Colonic mucosa (tissue), 4 donors: ENCODE data around the gene SLC41A3. TPM values are rescaled to one million over a fixed set of nuclear protein-coding genes. Genes with fewer than 3 reads are reported as not detected.
A peak's percentile ranks its signal among the peaks of the same experiment; 100 is the strongest.
"Not testable (repeated sequence)": the region's sequence is repeated elsewhere in the genome, so short reads cannot be mapped to it uniquely, and the experiment has no call there.

ENCODE experiments used
- DNase-seq: peaks from one replicate; pipeline ENCODE4 v3.0.0-alpha.2; 2020
- H3K27ac ChIP-seq: fragments of 200-600 bp; one replicate; pipeline ENCODE4 v1.8.0; 2021
- H3K27me3 ChIP-seq: fragments of 200-600 bp; one replicate; pipeline ENCODE4 v1.8.0; 2021
- H3K36me3 ChIP-seq: fragments of 200-600 bp; one replicate; pipeline ENCODE4 v1.8.0; 2021
- H3K4me1 ChIP-seq: fragments of 200-600 bp; one replicate; pipeline ENCODE4 v1.8.0; 2021; ENCODE audit warnings: mild to moderate bottlenecking
- H3K4me3 ChIP-seq: fragments of 200-600 bp; one replicate; pipeline ENCODE4 v1.8.0; 2021
- H3K9ac ChIP-seq, 2 donors: one replicate each; pipeline ENCODE4 v1.7.0; 2013; ENCODE audit warnings: control low read depth in 2 of 2, low read depth in 2 of 2, low read length in 2 of 2
- H3K9me3 ChIP-seq: fragments of 200-600 bp; one replicate; pipeline ENCODE4 v1.8.0; 2021
- intact Hi-C: fragments of 100-400 bp; cut with DNase I; formaldehyde crosslinking; loops from one replicate; pipeline ENCODE4 v1.14.1; 2022
- total RNA-seq, 2 donors: library from RNA; stranded (reverse); fragmentation: NEBNext Ultra II Directional in 1 of 2; extraction: Animal tissue kit (Norgen Biotek cat#: 25700) in 1 of 2; gene quantifications; one replicate each; pipeline ENCODE4 v1.2.1, GENCODE V29; 2021
- TF ChIP-seq, protein P1 (sequence below): fragments of 200-600 bp; IDR thresholded peaks from one replicate; pipeline ENCODE4 v1.8.0; 2022; ENCODE audit warnings: antibody characterized with exemption, mild to moderate bottlenecking
- donor health status: healthy.
- donor health status: DM: no; HTN: no; CAD: no.
- donor health status: DM: no; HTN: no; CAD: no.

Gene SLC41A3
- total RNA-seq, 2 donors from 2014 or later, result 27.6 to 33.1 TPM

DNA sequence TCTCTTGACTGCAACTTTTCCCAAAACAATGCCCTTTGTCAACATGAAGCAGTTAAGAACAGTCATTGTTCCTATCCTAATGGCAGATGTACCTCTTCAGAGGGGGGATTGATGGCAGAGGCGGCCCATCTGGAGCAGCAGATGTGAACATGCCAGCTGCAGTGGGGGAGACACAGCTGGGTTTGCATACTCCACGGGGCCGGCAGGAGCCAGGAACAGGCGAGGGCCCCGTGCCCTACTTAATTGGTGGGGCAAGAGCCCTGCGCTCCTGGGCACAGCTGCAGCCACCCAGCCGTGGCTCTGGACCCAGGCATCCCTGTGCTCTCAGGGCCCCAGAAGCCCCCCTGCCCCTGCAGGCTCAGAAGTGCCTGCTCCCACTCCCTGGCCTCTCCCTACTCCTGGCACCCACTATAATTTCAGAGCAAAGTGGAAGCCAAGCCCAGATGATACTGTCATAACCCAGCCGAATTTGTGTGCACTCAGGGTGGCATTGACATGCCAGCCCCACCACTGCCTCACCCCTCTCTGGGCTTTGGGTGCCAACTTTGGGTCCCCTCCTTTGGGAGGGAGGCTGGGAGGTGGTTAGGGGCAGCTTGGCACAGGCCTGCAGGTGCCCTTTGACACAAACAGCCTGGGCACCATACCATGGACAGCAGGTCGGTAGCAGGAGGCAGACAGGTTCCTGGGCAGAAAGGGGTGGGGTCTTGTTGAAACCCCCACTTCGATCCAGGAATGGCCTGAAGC lies 80.3 kb downstream of the SLC41A3 start:
- H3K9ac ChIP-seq, result no peak overlapping the region
- no peak overlapping the region for H3K27ac ChIP-seq
- no peaks in the 10 kb centered on the region for H3K36me3 ChIP-seq
- intact Hi-C loops, result no loop called here
- TF ChIP-seq, protein P1, sequence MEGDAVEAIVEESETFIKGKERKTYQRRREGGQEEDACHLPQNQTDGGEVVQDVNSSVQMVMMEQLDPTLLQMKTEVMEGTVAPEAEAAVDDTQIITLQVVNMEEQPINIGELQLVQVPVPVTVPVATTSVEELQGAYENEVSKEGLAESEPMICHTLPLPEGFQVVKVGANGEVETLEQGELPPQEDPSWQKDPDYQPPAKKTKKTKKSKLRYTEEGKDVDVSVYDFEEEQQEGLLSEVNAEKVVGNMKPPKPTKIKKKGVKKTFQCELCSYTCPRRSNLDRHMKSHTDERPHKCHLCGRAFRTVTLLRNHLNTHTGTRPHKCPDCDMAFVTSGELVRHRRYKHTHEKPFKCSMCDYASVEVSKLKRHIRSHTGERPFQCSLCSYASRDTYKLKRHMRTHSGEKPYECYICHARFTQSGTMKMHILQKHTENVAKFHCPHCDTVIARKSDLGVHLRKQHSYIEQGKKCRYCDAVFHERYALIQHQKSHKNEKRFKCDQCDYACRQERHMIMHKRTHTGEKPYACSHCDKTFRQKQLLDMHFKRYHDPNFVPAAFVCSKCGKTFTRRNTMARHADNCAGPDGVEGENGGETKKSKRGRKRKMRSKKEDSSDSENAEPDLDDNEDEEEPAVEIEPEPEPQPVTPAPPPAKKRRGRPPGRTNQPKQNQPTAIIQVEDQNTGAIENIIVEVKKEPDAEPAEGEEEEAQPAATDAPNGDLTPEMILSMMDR, result no peak
- no peaks in the 10 kb centered on the region for H3K9me3 ChIP-seq
- no peaks in the 10 kb centered on the region for H3K27me3 ChIP-seq
- H3K4me1 ChIP-seq, result no peaks in the 10 kb centered on the region
- no peak for DNase-seq
- no peak overlapping the region for H3K4me3 ChIP-seq

DNA sequence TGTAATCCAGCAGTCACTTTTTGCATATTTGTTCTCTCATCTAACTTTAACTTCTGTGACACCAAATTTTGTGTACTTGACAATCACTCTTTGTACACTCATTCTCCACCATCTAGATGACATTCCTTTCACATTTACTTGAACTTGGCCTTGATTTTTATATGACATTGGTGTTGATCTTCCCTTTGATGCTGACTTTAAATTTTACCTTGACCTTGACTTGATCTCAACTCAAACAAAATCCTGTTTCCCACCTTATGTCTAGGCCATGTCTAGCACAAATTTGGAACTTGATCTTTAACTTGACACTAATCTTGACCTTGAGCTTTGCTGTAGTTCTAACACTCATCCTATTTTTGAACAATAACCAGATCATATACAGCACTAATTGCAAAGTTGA lies 81.7 kb downstream of the SLC41A3 start:
- TF ChIP-seq, protein P1, result no peak
- DNase-seq, result no peak
- H3K4me1 ChIP-seq, result no peaks in the 10 kb centered on the region
- intact Hi-C loops, result no loop called here
- H3K9me3 ChIP-seq, result no peaks in the 10 kb centered on the region
- H3K36me3 ChIP-seq, result no peaks in the 10 kb centered on the region
- H3K27ac ChIP-seq, result no peak overlapping the region
- H3K9ac ChIP-seq, result no peak overlapping the region
- no peaks in the 10 kb centered on the region for H3K27me3 ChIP-seq
- H3K4me3 ChIP-seq, result no peak overlapping the region

DNA sequence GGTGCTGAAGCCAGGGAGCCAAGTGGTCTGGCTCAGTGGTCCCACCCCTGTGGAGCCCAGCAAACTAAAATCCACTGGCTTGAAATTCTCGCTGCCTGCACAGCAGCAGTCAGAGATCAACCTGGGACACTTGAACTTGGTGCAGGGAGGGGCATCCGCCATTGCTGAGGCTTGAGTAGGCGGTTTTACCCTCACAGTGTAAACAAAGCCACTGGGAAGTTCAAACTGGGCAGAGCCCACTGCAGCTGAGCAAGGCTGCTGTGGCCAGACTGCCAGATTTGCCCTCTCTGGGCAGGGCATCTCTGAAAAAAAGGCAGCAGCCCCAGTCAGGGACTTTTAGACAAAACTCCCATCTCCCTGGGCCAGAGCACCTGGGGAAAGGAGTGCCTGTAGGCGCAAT lies 87.2 kb downstream of the SLC41A3 start:
- H3K9me3 ChIP-seq, H3K27me3 ChIP-seq, intact Hi-C loops, DNase-seq, H3K27ac ChIP-seq, H3K4me1 ChIP-seq, H3K4me3 ChIP-seq, H3K9ac ChIP-seq, H3K36me3 ChIP-seq: not testable (repeated sequence)

DNA sequence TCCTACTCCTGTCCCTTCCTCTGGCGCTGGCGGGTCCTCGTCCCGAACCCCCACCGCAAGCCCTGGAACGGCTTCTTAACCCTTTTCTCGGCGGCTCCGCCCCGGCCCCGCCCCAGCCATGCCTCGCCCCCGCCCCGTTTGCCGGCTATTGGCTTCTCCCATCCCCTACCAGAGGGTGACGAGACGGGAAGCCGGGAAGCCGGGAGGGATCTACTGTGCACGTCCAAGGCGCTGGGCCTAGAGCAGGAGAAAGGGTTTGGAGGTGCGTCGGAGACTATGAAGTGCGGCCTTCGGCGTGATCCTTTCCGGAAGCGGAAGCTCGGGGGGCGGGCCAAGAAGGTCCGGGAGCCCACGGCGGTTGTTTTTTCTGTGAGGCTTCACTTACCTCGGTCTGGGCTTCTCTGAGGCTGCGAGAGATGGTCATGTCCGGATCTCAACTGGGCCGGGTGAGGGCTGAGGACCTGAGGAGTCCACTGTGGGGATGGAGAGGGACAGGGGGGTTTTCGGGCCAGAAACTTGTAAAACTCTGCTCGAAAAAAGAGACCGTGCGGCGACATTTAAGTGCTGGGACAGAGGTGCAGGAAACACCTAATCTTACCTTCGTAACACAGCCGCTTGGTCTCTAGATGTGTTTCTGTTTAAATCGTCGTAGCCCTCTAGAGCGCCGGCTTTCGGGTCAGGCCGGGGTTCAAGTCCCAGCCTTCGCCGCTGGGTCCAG lies 93.5 kb downstream of the SLC41A3 start:
- Histone ChIP-seq H3K27me3 (no peaks in the 10 kb centered on the region), H3K27ac (peak overlapping the region; percentile 54), H3K4me3 (peak overlapping the region; percentile 55), H3K9me3 (no peaks in the 10 kb centered on the region), H3K4me1 (no peaks in the 10 kb centered on the region), H3K9ac (peak overlapping the region; percentile 55 to 66), H3K36me3 (no peaks in the 10 kb centered on the region)
- intact Hi-C loops, result no loop called here
- DNase-seq, result peak; percentile 77
- TF ChIP-seq, protein P1, result no peak

DNA sequence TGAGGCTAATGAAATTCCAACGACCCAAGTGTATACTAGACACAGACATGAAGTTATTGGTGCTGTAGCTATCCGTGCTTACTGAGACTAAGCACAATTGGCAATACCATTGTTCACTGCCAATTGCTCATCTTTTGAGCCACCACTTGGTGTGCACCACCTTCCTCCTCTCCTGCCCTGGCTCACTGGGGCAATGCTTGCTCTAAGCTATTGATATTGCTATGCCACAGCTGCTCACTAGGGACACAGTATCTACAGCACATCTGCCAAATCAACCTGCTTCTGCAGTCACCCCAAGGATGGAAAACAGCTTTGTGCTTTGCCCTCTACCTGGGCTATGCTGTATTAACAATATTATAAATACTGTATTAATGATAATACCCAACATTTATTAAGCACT lies 99.0 kb downstream of the SLC41A3 start:
- H3K36me3 ChIP-seq, H3K27me3 ChIP-seq, DNase-seq, H3K4me3 ChIP-seq, H3K9ac ChIP-seq, H3K27ac ChIP-seq, H3K9me3 ChIP-seq, H3K4me1 ChIP-seq: not testable (repeated sequence)
- intact Hi-C loops, result loop anchor here (10.0 kb wide), 1 partner anchor 100 kb away; the partner anchor contains the start of gene SLC41A3

DNA sequence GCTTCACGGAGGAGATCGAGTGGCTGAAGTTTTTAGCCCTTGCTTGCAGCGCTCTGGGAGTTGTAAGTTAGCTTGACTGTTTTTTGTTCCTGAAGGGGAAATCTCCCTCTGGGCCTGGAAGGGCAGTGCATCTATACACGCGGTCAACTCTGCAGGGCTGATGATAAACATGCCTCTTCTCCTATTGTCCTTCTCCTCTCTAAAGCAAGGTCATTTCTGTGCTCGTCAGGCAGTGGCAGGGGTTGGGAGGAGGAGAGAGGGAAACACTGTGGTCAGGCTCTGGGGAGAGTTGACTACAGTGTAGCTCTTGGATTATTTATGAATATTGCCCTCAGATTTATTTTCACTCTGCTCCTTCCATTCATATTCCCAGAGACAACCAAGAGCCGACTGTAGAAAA lies 106.8 kb downstream of the SLC41A3 start:
- DNase-seq, result not testable (repeated sequence)

DNA sequence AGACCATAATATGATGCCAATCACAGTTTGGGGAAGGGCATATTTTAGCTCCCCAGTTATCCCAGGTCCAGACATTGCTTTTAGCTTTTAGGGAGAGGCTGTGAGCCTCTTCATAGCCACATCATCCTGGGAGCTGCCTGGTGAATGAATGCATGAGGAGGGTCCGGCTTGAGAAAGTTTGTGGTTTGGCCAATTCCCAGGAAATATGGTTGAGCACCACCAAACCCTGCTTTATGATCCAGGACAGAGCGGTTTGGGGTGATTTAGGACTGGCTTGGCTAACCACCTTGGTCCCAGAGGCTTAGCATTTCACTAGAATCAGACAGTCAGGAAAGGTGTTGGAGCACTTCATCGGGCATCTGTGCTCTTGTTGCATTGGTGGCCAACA lies 107.9 kb downstream of the SLC41A3 start:
- intact Hi-C loops, H3K9ac ChIP-seq, H3K4me1 ChIP-seq, H3K27me3 ChIP-seq, H3K9me3 ChIP-seq, DNase-seq, H3K36me3 ChIP-seq, H3K4me3 ChIP-seq, H3K27ac ChIP-seq: not testable (repeated sequence)

More for the DNA sequence above, 106.8 kb downstream of the SLC41A3 start:
- intact Hi-C loops, H3K27me3 ChIP-seq, H3K4me1 ChIP-seq, H3K9ac ChIP-seq, H3K9me3 ChIP-seq, H3K27ac ChIP-seq, H3K4me3 ChIP-seq, H3K36me3 ChIP-seq: not testable (repeated sequence)

DNA sequence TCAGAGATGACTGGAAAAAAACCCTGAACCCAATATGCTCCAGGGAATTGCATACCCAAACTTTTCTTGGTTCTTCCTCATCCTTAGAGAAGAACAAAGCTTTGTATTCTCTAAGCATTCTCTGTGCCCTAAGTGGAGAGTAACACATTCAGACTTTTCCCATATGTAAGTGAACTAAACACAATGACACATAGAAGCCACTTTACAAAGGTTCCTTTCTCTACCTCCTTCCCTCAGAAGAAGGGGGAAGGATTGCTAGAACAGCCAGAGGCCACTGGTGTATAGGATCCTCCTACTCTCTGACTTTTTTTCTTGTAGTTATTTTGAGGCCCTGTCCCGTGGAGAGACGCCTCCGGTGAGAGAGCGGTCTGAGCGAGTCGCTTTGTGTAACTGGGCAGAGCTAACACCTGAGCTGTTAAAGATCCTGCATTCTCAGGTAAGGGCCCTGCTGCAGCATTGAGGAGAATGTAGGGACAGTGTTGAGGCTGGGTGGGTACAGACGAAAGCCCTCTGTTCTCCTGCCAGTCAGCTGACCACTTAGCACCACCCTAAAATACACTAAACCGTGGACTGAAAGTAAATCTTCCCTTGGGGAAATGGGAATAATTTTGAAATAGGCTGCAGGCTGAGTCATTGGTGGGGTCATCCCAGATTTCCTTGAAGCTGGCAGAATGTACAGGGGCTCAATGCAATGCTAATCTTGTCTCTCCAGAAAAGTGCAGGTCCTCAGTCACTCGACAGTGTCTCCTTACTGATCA lies 108.5 kb downstream of the SLC41A3 start:
- H3K4me3 ChIP-seq, H3K4me1 ChIP-seq, DNase-seq, H3K36me3 ChIP-seq, H3K9ac ChIP-seq, H3K27ac ChIP-seq, H3K27me3 ChIP-seq, H3K9me3 ChIP-seq, intact Hi-C loops: not testable (repeated sequence)
